ENCODE results near the gene ATP1A2. TPM values are rescaled to one million over a fixed set of nuclear protein-coding genes. Genes with fewer than 3 reads are reported as not detected.

Gene ATP1A2
- total RNA-seq, 2 donors from 2014 or later = not detected

- no peak for ATAC-seq
- H3K27me3 Mint-ChIP-seq = peaks cover 81% of the 10 kb centered on the region
- no peak overlapping the region for H3K27ac Mint-ChIP-seq
These were observed 36.1 kb upstream of the ATP1A2 start for GRCh38 chr1:160079448-160079847.

GRCh38 chr1:160080381-160081100 lies 35.0 kb upstream of the ATP1A2 start:
- Mint-ChIP-seq H3K36me3 (ENCODE audit: low read depth) (peaks cover 12% of the 10 kb centered on the region), H3K4me1 (peaks cover 6% of the 10 kb centered on the region), H3K27ac (no peak overlapping the region), H3K27me3 (peaks cover 70% of the 10 kb centered on the region), H3K4me3 (no peak overlapping the region)
- DNase-seq (no peak), ATAC-seq (no peak)
- no peaks in the 10 kb centered on the region for H3K9me3 ChIP-seq (ENCODE audit: control insufficient read depth, low read length, poor library complexity, severe bottlenecking)

More at GRCh38 chr1:160079448-160079847, 36.1 kb upstream of the ATP1A2 start:
- peaks cover 16% of the 10 kb centered on the region for H3K36me3 Mint-ChIP-seq (ENCODE audit: low read depth)
- no peak overlapping the region for H3K4me3 Mint-ChIP-seq
- no peaks in the 10 kb centered on the region for H3K9me3 ChIP-seq (ENCODE audit: control insufficient read depth, low read length, poor library complexity, severe bottlenecking)
- no peak for DNase-seq
- H3K4me1 Mint-ChIP-seq = peaks cover 6% of the 10 kb centered on the region

DNA sequence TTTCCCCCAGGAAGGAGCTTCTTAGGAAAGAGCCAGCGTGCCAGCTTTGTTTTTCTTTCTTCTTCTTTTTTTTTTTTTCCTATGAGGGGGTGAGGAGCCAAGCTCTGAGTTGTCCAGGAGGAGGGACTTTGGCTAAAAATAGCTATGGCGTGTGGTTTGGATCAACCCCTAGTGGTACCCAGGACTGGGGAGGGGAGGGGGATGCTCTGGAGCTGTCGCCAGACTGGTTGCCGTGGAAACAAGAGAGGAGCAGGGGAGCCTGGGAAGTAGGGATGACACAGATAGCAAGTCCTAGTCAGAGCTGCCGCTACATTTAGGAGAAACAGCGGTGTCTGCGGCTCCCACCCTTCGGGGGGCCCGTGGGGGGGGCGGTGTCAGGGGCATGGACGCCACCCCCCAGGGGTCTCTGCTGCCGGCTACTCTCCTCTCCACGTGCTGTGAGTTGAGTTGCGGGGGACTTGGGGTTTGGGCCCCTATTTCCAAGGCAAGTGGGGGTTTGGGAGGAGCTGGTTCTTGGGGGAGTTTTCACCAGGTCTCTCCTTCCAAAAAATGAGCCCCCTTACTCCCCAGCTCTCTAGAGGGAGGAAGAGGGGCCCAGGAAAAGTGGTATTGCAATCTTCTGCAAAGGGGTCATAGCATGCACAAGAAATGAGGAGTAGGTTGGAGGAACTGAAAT lies 34.2 kb upstream of the ATP1A2 start, which contains the start of gene KCNJ9:
Gene KCNJ9, plus strand, starts transcription at position 278 of the 676 bp plus-strand sequence. CDS start 2,493 bp downstream, outside the sequence.
- ATAC-seq (no peak), DNase-seq (no peak)
- peak within 1 kb of the TSS; percentile 71 for H3K4me3 Mint-ChIP-seq
- H3K36me3 Mint-ChIP-seq (ENCODE audit: low read depth) = peaks cover 12% of the 10 kb centered on the region
- no peak within 1 kb of the TSS for H3K27ac Mint-ChIP-seq
- peaks cover 11% of the 10 kb centered on the region for H3K4me1 Mint-ChIP-seq
- no peaks in the 10 kb centered on the region for H3K9me3 ChIP-seq (ENCODE audit: control insufficient read depth, low read length, poor library complexity, severe bottlenecking)
- H3K27me3 Mint-ChIP-seq = peaks cover 62% of the 10 kb centered on the region

DNA sequence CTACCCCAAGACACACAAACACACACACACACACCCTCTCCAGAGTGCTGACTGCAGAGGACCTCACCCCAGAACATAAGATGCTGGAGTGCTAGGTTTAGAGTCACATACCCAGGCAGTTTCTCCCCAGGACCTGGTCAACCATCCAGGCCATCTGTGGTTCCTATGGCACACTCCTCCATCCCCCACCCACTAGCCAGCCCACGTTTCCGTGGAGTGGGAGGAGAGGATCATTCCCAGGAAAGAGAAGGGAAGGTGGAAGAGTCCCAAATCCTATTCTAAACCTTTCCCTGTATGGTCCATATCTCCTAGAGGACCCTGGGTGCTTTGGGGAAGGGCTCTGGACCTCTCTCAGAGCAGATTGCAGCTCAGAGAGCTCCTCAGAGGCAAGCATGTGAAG lies 33.1 kb upstream of the ATP1A2 start:
- Mint-ChIP-seq H3K27ac (no peak overlapping the region), H3K36me3 (ENCODE audit: low read depth) (peaks cover 10% of the 10 kb centered on the region), H3K4me3 (peak overlapping the region; percentile 71), H3K27me3 (peaks cover 54% of the 10 kb centered on the region), H3K4me1 (peaks cover 16% of the 10 kb centered on the region)
- no peaks in the 10 kb centered on the region for H3K9me3 ChIP-seq (ENCODE audit: control insufficient read depth, low read length, poor library complexity, severe bottlenecking)
- no peak for ATAC-seq
- DNase-seq = no peak

DNA sequence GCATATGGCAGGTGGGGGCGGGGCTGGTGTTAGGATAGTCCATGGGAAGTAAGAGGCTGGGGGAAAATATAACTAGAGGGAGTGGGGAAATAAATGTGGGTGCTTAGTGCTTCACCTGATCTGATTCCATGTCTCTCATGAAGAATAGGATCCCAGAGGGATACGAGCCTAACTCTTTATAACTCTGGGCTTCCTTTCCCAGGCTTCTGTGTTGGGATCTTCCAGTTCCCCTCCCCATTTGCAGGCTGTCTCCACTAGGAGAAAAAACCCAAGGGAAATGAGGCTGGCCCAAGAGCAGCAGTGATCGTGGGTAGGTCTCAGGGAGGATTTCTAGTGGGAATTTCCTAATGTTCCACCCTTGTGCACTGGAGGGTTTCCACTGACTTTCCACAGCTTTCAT lies 32.6 kb upstream of the ATP1A2 start:
- peak overlapping the region; percentile 63 for H3K4me3 Mint-ChIP-seq
- H3K4me1 Mint-ChIP-seq = peaks cover 16% of the 10 kb centered on the region
- DNase-seq (no peak), ATAC-seq (no peak)
- H3K36me3 Mint-ChIP-seq (ENCODE audit: low read depth) = peaks cover 10% of the 10 kb centered on the region
- no peaks in the 10 kb centered on the region for H3K9me3 ChIP-seq (ENCODE audit: control insufficient read depth, low read length, poor library complexity, severe bottlenecking)
- peaks cover 52% of the 10 kb centered on the region for H3K27me3 Mint-ChIP-seq
- no peak overlapping the region for H3K27ac Mint-ChIP-seq

- peak overlapping the region; percentile 82 for H3K4me3 Mint-ChIP-seq
- peaks cover 14% of the 10 kb centered on the region for H3K36me3 Mint-ChIP-seq (ENCODE audit: low read depth)
- H3K4me1 Mint-ChIP-seq = peaks cover 17% of the 10 kb centered on the region
- H3K27ac Mint-ChIP-seq = no peak overlapping the region
- H3K9me3 ChIP-seq (ENCODE audit: control insufficient read depth, low read length, poor library complexity, severe bottlenecking) = no peaks in the 10 kb centered on the region
- ATAC-seq = peak; percentile 87
- H3K27me3 Mint-ChIP-seq = peaks cover 42% of the 10 kb centered on the region
- peak; percentile 53 to 70 (median 60) for DNase-seq
These were observed 31.4 kb upstream of the ATP1A2 start for GRCh38 chr1:160083968-160084770.

DNA sequence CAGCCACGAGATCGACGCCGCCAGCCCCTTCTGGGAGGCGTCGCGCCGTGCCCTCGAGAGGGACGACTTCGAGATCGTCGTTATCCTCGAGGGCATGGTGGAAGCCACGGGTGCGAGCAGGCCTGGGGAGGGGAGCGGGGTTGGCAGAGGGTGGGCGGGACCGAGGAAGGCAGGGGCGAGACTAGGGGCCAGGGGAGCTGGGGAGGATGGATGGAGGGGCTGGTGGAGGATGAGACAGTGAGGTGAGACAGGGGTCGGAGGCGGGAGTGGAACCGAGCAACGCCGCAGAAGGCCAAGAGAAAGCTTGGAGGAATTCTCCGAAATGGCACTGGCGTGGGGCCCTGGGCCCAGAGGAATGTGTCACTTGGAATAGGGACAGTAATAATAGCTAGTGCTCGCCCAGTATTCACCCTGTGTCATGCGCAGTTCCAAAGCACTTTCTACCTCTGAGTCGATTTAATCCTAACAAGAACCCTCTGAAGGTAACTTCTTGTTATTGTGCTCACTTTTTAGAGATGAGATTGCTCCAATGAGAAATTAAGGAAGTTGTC lies 30.7 kb upstream of the ATP1A2 start:
- no peak for ATAC-seq
- no peaks in the 10 kb centered on the region for H3K9me3 ChIP-seq (ENCODE audit: control insufficient read depth, low read length, poor library complexity, severe bottlenecking)
- H3K4me3 Mint-ChIP-seq = peak overlapping the region; percentile 36

DNA sequence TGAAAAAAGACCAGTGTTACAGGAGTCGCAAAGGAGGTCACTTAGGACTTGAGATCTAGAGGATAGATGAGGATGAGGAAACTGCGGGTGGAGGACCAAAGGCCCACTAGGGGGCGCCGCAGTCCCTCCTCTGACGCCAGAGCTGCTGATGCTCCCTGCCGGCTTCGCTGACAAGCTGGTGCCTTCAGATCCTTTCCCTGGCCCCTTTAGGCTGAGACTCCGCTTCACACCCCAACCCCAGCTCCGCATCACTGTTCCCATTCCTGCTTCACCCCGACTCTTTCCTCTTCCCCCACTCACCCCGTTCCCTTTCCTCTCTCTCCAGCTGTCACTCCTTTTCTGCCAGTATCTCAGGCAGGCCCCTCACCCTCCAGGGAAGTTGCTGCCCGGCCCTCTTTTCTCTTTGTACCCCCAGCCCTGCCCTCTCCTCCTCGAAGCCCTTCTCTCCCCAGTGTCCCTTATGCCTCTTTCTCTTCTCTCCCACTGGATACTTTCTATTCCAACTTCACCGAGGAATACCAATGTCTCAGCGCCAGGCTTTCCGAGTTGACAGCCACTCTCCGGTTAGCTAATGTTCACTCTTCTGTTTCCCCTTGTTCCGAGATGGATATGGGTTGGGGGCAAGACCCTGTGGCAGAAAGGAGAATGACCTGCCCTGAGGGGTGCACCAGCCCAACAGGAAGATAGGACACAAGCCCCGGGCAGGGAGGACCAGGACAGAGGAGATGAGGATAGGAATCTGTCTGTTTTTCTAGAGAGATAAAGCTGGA lies 29.7 kb upstream of the ATP1A2 start:
- ATAC-seq (peak; percentile 69), DNase-seq (peak; percentile 54 to 67 (median 62))
- H3K4me3 Mint-ChIP-seq = peak overlapping the region; percentile 3
- peaks cover 15% of the 10 kb centered on the region for H3K36me3 Mint-ChIP-seq (ENCODE audit: low read depth)
- no peak overlapping the region for H3K27ac Mint-ChIP-seq
- no peaks in the 10 kb centered on the region for H3K9me3 ChIP-seq (ENCODE audit: control insufficient read depth, low read length, poor library complexity, severe bottlenecking)
- H3K27me3 Mint-ChIP-seq = peaks cover 25% of the 10 kb centered on the region
- peaks cover 22% of the 10 kb centered on the region for H3K4me1 Mint-ChIP-seq

More for the DNA sequence above, 30.7 kb upstream of the ATP1A2 start:
- Mint-ChIP-seq H3K27ac (no peak overlapping the region), H3K4me1 (peaks cover 19% of the 10 kb centered on the region), H3K36me3 (ENCODE audit: low read depth) (peaks cover 15% of the 10 kb centered on the region), H3K27me3 (peaks cover 35% of the 10 kb centered on the region)
- DNase-seq = no peak

GRCh38 chr1:160086456-160086892 lies 29.1 kb upstream of the ATP1A2 start:
- ATAC-seq (no peak), DNase-seq (no peak)
- Mint-ChIP-seq H3K36me3 (ENCODE audit: low read depth) (peaks cover 13% of the 10 kb centered on the region), H3K27me3 (peaks cover 19% of the 10 kb centered on the region), H3K4me1 (peaks cover 20% of the 10 kb centered on the region), H3K4me3 (no peak overlapping the region), H3K27ac (peak overlapping the region; percentile 39)
- no peaks in the 10 kb centered on the region for H3K9me3 ChIP-seq (ENCODE audit: control insufficient read depth, low read length, poor library complexity, severe bottlenecking)

- Mint-ChIP-seq H3K4me1 (peaks cover 20% of the 10 kb centered on the region), H3K27ac (peak overlapping the region; percentile 39), H3K4me3 (no peak overlapping the region), H3K27me3 (peaks cover 12% of the 10 kb centered on the region), H3K36me3 (ENCODE audit: low read depth) (peaks cover 15% of the 10 kb centered on the region)
- DNase-seq = no peak
- no peak for ATAC-seq
- H3K9me3 ChIP-seq (ENCODE audit: control insufficient read depth, low read length, poor library complexity, severe bottlenecking) = no peaks in the 10 kb centered on the region
These were observed 28.4 kb upstream of the ATP1A2 start for GRCh38 chr1:160087118-160087662.

GRCh38 chr1:160089883-160090282 lies 25.7 kb upstream of the ATP1A2 start:
- H3K36me3 Mint-ChIP-seq (ENCODE audit: low read depth) = peaks cover 15% of the 10 kb centered on the region
- no peak overlapping the region for H3K27ac Mint-ChIP-seq
- H3K4me1 Mint-ChIP-seq = peaks cover 22% of the 10 kb centered on the region
- no peaks in the 10 kb centered on the region for H3K9me3 ChIP-seq (ENCODE audit: control insufficient read depth, low read length, poor library complexity, severe bottlenecking)
- ATAC-seq = no peak
- no peak for DNase-seq
- no peak overlapping the region for H3K4me3 Mint-ChIP-seq
- H3K27me3 Mint-ChIP-seq = no peaks in the 10 kb centered on the region

- no peaks in the 10 kb centered on the region for H3K9me3 ChIP-seq (ENCODE audit: control insufficient read depth, low read length, poor library complexity, severe bottlenecking)
- H3K36me3 Mint-ChIP-seq (ENCODE audit: low read depth) = peaks cover 15% of the 10 kb centered on the region
- no peak overlapping the region for H3K27ac Mint-ChIP-seq
- H3K4me3 Mint-ChIP-seq = no peak overlapping the region
- no peaks in the 10 kb centered on the region for H3K27me3 Mint-ChIP-seq
- no peak for DNase-seq
- no peak for ATAC-seq
- peaks cover 22% of the 10 kb centered on the region for H3K4me1 Mint-ChIP-seq
These were observed 24.8 kb upstream of the ATP1A2 start for GRCh38 chr1:160090760-160091159.
